GM03348 (cell line): ENCODE measurements around the gene SMIM14.
A peak's percentile ranks its signal among the peaks of the same experiment; 100 is the strongest.
"Not testable (repeated sequence)": the region's sequence is repeated elsewhere in the genome, so short reads cannot be mapped to it uniquely, and the experiment has no call there.

Experiments
- DNase-seq: peaks from one replicate; pipeline ENCODE4 v3.0.0; 2012; ENCODE audit warnings: low spot score

The SMIM14 gene

DNA sequence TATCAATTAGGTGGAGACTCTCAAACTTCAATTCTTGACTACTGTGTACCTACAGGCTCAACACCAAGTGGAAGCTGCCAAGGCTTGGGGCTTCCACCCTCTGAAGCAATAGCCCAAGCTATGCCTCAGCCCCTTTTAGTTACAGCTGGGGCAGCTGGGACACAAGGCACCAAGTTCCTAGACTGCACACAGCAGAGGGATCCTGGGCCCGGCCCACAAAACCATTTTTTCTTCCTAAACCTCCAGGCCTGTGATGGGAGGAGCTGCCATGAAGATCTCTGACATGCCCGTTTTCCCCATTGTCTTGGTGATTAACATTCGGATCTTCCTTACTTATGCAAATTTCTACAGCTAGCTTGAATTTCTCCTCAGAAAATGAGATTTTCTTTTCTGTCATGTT lies 108.0 kb downstream of the SMIM14 start:
- no peak for DNase-seq

DNA sequence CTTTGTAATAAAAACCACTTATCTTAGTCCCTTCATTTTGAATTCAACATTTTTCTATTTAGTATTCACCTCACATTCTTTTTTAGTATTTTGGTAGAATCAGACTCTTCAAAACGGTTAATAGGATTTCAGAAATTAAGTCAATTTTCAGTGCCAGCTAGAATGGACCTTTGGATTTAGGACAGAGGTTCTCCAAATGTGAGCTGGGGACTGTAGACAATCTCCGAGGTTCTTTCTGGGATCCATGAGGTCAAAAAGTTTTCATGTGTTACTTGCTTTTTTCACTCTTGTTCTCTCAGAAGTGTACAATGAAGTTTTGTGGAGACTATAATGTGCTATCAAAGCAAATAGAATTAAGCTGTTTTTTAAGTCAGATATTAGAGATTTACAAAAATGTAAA lies 109.1 kb downstream of the SMIM14 start:
- DNase-seq: no peak

DNA sequence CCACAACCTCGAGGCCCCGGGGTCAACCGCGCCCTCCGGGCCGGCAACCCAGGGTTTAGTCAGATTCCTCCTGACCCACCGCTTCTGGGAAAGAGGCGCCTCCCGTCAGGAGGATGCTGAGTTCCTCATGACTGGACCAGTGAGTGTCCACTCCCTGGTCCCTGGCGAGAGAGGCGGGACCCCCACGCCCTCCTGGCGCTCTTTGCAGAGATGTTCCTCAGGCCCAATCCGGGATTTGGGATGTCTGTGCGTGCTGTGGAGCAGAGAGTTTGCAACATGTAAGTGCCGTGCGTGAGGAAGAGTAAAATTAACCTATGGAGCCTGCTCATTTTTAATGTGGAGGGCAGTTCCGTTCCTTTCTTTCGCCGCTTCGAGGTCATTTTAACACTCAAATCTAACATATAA lies 110.6 kb downstream of the SMIM14 start:
- peak; percentile 91 for DNase-seq

DNA sequence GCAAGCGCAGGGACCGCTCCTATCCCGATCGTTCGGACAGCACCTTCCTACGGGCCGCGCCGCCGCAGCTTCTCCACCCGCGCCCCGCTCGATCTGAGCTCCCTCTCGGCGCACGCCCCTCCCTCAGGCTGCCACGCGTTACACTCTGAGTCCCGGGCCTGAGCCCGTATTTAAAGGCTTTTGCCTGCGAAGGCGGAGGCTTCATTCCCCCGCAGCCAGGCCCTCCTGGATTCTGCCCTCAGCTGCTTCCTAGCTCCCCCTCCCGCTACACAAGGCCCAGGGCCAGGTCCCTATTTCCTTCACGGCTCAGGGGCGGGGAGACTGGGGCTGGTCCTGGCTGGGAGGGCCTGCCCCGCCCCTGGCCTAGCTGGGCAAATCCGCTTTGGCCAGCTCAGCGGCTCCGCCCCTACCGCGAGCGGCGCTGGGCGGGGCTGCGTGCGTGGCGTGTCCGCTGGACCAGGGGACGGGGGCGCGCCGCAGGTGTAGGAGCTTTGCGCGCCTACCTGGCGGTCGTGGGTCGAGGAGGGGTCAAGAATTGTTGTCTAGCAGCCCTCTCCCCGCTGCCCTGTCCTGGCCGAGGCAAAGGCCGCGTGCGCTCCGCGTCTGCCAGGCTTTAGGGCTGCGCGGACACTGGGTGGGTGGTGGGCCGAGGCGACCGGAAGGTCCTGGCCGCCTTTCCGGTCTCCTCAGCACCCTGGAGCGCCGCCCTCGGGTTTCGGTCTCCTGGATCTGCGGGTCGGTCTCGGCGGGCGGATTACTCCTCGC lies 111.2 kb downstream of the SMIM14 start, which contains the start of gene UGDH:
Gene UGDH, minus strand, starts transcription at position 144 of the 765 bp plus-strand sequence. CDS start 5,927 bp downstream, outside the sequence.
- DNase-seq: peak; percentile 98

DNA sequence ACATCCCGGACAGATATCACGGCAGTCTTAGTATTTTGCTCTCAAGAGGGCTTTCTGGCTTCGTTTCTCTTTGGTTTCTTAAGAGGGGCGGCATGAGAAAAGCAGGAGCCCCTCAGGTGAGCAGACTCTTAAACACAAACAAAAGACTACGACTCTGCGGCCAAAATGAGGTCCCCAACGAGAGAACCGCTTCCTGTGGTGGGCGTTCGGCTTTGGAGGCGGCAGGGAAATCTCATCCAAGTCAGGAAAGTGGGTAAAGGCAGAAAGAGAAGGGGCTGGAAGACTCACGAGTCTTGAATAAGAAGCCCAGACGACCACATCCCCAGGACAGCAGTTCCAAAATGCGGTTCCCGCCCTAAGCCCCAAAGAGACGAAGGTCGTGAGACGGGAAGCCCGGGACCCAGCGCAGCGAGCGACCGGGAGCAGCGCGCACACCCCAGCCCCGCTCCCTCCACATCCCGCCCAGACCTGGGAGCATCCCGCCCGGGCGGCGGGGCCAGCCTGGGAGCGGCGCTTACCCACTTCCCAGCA lies 111.8 kb downstream of the SMIM14 start:
- peak; percentile 17 for DNase-seq

DNA sequence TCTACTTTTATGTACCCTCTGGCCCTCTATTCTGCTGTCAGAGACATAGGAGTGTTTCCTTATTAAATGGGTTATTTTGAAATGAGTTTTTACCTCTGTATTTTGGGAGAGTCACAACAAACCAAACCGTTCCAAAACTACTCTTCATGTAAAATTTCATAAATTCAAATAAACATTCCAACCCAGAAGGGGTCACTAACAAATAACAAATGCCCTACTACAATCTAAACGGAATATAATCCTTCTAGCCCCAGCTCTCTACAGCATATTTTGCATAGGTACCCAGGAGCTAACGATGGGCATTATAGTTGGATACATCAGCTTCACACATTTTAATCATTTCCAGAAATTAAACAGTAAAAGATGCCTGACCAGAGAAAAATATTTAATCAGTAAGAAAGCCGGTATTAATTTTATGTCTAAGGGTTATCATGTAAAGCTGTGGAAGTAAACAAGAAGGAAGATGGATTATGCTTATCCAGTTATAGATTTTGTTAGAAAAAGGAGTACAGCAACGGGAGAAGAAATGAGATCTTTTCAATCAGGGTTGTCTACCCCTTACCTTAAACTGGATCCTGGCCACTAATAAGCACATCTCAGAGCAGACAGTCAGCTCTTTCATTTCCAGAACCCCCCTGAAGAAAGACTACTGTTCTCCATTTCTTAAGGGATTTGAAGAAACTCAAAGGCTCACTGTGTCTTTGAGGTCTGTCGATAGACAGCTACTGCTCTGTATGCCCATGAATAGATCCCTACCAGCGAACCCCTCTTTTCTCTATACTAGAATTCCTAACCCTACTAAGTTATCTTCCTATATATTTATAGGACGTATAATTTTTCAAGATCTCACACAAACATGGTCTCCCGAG lies 112.6 kb downstream of the SMIM14 start:
- no peak for DNase-seq

DNA sequence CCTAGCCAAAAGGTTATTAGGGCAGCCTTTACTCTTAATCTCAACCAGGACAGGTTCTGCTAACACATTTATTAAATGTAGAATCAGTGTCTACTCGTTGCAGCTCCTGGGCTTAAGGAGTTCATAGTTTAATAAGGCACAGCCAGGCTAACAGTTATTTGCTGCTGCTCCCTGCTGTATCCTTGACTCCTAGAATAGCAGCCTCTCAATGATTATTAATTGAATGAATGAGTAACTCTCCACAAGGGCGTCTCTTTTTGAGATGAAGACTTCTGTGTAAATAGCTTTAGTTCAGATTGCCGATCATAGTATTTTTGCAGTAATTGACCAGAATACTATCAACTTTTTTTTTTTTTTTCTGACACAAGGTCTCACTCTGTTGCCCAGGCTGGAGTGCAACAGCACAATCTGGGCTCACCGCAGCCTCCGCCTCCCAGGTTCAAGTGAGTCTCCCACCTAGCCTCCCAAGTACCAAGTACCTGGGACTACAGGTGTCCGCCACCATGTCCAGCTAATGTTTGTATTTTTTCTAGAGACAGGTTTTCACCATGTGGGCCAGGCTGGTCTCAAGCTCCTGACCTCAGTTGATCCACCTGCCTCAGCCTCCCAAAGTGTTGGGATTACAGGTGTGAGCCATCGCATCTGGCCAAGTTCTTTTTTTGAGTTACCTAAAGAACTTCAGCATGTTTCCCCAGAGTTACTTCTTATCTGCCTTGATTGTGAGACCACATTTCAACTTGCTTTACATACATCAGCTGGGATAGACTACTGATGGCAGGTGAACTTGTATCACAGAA lies 114.3 kb downstream of the SMIM14 start:
- DNase-seq: no peak

DNA sequence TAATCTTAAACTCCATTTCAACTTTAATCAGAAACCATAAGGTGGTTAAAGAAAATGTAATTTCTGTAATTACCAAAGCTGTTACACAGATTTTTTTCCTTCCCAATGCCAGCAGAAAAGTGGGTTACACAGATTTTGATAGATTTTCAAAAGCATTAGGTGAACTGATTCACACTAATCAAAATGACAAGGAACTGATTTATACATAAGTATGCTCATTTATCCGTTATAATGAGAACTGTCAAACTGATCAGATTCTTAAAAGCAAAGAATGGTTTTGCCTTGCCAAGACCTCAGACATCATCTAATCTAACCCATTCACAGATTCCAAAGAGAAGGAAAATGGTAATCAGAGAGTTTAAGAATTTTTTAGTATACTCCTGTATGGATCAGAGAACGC lies 116.6 kb downstream of the SMIM14 start:
- no peak for DNase-seq

DNA sequence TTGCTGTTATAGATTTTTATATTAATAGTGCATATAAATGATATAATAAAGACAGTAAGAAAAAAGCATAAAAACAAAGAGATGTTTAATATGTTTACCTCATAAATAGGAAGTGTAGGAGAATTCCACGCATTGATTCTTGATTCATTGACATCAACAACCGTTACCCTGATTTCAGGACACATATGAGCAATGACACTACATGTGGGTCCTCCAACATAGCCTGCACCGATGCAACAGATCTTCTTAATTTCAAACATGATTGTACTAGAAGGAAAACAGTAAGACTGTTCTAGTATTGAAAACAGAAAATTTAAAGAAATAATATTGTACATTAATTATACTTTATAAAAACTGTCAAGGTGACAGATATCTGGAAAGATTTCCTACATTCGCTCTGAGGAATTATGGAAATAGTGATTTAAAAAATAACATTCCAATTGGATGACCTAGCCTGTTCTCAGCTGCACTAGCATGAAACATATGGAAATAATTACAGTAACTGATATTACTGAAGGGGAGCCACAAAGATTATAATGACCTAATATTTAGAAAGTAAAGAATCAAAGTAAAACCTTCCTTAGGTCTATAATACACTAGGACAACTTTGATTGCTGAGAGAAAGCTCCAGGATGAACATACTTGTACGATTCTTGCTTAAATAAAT lies 117.3 kb downstream of the SMIM14 start:
- peak; percentile 75 for DNase-seq

DNA sequence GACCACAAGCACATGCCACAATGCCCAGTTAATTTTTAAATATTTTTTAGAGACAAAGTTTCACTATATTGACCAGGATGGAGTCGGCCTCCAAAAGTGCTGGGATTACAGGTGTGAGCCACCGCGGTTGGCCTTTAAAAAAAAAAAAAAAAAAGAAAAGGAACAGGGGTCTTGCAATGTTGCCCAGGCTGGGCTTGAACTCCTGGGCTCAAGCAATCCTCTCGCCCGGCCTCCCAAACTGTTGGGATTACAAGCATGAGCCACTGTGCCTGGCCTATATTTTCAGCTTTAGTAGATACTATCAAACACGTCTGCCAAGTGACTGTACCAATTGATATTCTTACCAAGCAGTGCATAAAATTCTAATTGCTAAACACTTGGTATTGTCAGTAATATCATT lies 120.2 kb downstream of the SMIM14 start:
- no peak for DNase-seq

DNA sequence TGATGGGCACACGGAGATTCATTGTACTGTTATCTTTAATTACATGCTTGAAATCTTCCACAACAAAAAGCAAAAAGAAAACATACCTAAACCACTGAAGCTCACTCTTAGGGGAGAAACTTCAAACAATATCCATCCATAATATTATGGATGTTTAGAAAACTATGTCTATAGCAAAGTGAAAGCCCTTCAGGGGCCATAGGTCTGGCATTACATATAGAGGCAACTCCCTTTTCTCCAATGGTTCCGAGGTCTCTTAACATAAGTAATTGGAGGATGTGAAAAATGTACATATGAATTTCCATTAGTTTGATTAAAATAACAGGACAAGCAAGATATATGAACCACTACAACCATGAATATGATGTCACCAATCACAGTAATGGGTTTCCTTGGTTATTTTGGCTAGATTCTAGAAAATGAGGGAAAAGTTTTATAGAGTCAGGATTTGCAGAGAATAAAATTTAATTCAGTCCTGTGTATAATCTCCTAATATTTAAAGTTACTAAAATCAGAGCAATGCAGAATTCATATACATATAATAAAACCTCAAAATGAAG lies 122.2 kb downstream of the SMIM14 start:
- no peak for DNase-seq

DNA sequence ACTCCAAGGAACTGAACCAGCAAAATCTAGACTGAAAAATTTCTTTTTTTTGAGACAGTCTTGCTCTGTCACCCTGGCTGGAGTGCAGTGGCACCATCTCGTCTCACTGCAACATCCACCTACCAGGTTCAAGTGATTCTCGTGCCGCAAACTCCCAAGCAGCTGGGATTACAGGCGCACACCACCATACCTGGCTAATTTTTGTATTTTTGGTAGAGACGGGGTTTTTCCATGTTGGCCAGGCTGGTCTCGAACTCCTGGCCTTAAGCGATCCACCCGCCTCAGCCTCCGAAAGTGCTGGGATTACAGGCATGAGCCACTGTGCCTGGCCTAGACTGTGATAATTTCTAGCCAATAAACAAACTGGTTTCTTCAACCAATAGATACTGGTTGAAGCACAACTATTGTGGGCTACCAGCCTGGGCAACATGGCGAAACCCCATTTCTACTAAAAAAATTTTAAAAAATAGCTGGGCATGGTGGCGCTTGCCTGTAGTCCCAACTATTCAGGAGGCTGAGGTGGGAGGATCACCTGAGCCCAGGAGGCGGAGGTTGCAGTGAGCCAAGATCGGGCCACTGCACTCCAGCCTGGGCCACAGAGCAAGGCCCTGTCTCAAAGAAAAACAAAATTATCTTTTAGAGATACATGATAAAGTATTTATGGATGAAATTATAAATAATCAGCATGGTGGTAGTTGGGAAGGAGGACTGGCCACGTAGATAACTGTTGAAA lies 122.8 kb downstream of the SMIM14 start:
- not testable (repeated sequence) for DNase-seq

DNA sequence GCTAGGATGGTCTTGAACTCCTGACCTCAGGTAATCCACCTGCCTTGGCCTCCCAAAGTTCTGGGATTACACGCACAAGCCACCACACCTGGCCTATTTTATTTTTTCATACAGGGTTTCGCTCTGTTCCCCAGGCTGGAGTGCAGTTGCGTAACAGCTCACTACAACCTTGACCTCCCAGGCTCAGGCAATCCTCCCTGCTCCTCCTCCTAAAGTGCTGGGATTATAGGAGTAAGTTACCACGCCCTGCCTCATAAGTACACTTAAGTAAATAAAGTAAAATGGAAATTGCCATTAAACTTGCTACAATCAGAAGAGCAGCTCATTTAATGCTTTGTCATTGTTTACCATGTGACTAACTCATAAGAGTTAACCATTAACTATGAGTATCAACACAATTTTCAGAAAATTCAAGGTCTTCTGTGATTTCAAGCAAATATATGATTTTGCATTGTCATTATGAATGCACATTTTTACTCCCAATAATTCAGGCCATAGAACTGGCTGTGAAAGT lies 123.7 kb downstream of the SMIM14 start:
- no peak for DNase-seq

DNA sequence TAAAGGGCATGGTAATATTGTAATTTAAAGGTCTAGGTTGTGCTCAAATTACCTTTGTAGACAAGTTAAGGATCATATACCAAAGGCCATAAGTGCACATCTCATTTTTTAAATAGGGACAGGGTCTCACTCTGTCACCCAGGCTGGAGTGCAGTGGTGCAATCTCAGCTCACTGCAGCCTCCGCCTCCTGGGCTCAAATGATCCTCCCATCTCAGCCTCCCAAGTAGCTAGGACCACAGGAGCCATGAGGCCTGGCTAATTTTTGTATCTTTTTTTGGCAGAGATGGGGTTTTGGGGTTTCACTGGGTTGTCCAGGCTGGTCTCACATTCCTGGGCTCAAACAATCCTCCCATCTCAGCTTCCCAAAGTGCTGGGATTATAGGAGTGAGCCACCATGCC lies 124.4 kb downstream of the SMIM14 start:
- DNase-seq: not testable (repeated sequence)

DNA sequence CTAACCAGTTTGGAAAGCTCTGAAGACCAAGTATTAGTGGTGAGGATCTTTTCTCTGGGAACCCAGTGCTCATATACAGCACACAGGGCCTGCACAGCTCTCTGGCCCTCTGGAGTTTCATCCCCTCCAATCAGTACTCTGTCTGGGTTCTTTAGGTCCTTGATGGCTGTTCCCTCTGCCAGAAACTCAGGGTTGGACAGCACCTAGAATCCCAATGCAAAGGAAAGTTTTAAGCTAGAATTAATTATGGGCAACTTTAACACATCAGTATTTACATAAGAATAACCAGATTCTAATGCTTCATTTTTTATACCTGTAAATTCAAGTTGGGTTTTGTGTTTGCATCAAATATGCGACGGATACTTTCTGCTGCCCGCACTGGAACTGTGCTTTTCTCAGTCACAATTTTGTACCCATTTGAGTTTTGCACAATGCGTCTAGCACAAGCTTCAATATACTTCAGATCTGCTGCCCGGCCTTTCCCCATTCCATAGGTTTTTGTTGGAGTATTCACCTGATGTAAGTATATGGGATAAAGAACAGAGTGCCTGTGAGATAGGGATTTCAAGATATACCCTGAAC lies 128.2 kb downstream of the SMIM14 start:
- DNase-seq: no peak

DNA sequence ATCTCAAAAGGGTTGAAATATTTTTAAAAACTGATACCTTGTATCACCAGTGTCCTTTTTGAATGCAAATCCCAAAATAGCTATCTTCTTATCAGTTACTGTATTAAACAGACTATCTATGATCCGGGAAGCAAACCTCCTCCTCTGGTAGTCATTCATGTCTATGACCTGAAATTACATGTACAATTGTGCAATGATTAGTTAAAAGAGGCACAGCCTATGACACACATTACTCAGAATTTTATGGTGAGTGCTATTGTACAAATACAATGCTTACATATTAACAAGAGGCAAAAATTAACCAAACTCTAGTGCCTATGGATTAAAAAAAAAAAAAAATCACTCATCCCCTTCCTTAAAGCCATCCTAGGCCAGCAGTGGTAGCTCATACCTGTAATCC lies 133.1 kb downstream of the SMIM14 start:
- DNase-seq: no peak

DNA sequence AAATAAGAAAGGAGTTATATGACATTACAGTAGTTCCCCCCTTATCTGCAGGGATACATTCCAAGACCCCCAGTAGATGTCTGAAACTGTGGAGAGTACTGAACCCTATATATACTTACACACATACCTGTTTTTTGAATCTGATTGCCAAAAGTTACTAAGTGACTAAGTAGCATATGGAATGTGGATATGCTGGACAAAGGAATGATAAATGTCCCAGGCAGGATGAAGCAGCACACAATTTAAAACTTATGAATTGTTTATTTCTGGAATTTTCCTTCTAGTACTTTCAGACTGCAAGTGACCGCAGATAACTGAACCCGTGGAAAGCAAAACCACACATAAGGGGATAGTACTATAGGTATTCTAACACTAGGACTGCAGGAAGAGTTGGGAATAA lies 134.1 kb downstream of the SMIM14 start:
- DNase-seq: no peak

DNA sequence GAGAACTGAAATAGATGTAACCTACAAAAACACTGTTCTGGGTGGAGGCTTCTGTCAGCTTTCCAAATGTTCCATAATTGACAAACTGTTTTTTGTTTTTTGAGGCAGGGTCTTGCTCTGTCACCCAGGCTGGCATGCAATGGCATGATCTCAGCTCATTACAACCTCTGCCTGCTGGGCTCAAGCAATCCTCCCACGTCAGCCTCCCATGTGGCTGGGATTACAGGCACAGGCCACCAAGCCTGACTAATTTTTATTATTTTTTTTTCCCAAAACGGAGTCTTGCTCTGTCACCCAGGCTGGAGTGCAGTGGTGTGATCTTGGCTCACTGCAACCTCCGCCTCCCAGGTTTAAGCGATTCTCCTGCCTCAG lies 136.0 kb downstream of the SMIM14 start:
- DNase-seq: not testable (repeated sequence)

DNA sequence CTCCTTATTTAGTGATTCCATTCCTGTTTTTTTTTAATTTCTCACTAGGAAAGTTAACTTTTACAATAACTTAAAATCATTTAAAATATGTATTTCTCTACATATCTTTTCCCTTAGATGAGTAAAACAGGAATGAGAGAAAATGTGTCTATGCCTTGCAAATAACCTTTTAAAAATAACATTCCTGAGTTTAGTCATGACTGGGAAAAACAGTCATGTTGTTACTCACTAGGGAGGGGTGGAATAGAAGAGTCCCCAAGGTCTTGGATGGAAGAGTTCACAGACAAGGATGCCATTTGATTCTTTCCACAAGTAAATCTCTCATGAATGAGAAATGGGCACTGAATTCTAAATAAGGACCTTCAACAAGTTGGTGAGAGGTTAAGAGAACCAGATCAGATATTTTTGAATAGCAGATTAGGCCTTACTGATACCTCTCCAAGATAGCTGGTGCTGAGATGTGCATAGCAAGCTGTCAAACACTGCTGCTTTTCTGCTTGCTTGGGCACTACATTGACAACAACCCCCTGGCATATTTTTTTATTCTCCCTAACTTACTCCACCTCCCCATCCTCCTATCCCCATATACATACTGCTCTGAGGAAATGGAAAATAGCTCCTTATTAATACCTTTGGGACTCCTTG lies 136.5 kb downstream of the SMIM14 start:
- peak; percentile 81 for DNase-seq

DNA sequence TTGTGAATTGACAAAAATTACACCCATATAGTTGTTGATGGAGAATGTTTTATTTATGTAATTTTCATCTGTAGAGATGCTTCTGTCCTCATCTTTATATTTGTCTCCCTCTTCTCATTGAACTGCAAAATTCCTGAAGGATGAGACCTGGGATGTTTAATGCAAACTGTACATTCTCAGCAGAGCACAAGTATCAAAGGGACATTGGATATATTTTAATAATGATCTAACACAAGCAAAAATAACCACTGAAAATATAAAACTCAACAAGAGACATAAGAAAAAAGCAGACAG lies 140.0 kb downstream of the SMIM14 start:
- no peak for DNase-seq
